ENCODE measurements around the gene B4GALNT2. TPM values are rescaled to one million over a fixed set of nuclear protein-coding genes. Genes with fewer than 3 reads are reported as not detected.

B4GALNT2 gene
- total and polyA plus RNA-seq, 2 of the 8 experiments (the other 6 are each of a cell fraction or from before 2014, with no cell fraction given), result not detected

GRCh38 chr17:49183801-49184200 is 51.2 kb downstream of the B4GALNT2 start:
- Histone ChIP-seq H3K56ac (replicated peaks; ENCODE audit: insufficient read length, low read depth, low read length) (no peak overlapping the region), H3K4ac (replicated peaks; ENCODE audit: insufficient read length, low read depth, low read length) (no peak overlapping the region), H3K79me2 (ENCODE audit: control insufficient read depth in 1 of 2, insufficient read depth in 2 of 2, low read length in 2 of 2) (no peaks in the 10 kb centered on the region), H2BK20ac (ENCODE audit: low read length) (no peak overlapping the region), H3K36me3 (ENCODE audit: control insufficient read depth in 2 of 4, insufficient read depth in 4 of 4, low read length in 3 of 4) (no peaks in the 10 kb centered on the region), H3K9me3 (ENCODE audit: insufficient read depth in 2 of 2, low read depth in 1 of 2, low read length in 1 of 2) (peaks cover 0 to 7% of the 10 kb centered on the region in 2 experiments; a peak in 2 of 4 replicates), H4K91ac (replicated peaks; ENCODE audit: insufficient read length, low read length) (no peak overlapping the region), H3K4me3 (ENCODE audit: extremely low read depth in 1 of 4, insufficient read depth in 2 of 4, low read depth in 3 of 4, low read length in 4 of 4) (no peak overlapping the region), H3K23ac (ENCODE audit: insufficient read length) (no peak overlapping the region), H4K8ac (ENCODE audit: extremely low read depth, insufficient read depth, low read length) (no peak overlapping the region; the same call in 1 of the 2 replicates), H3K27me3 (replicated peaks in 1 of 4; ENCODE audit: control insufficient read depth in 3 of 4, extremely low read depth in 1 of 4, insufficient read depth in 3 of 4, low read length in 3 of 4) (no peaks in the 10 kb centered on the region), H3K14ac (ENCODE audit: insufficient read length) (no peak overlapping the region), H3K27ac (ENCODE audit: low read depth, low read length) (no peak overlapping the region), H3K9ac (replicated peaks in 1 of 4; ENCODE audit: extremely low read depth in 1 of 4, low read depth in 3 of 4, low read length in 3 of 4) (no peak overlapping the region), H3K4me2 (ENCODE audit: insufficient read depth in 1 of 2, low read depth in 2 of 2, low read length in 2 of 2) (no peak overlapping the region), H2BK5ac (ENCODE audit: low read depth, low read length) (no peak overlapping the region), H4K20me1 (replicated peaks in 1 of 2; ENCODE audit: control insufficient read depth in 1 of 2, insufficient read depth in 2 of 2, low read length in 2 of 2) (no peaks in the 10 kb centered on the region), H2AK5ac (ENCODE audit: low read depth, low read length) (no peak overlapping the region), H4K5ac (ENCODE audit: insufficient read length, low read depth, low read length) (no peak overlapping the region), H2BK15ac (ENCODE audit: low read length) (no peak overlapping the region), H3K79me1 (ENCODE audit: low read depth, low read length) (no peaks in the 10 kb centered on the region), H3K18ac (ENCODE audit: extremely low read depth, low read length) (no peak overlapping the region), H2BK120ac (replicated peaks; ENCODE audit: low read depth, low read length) (no peak overlapping the region), H2BK12ac (ENCODE audit: low read depth, low read length) (no peak overlapping the region), H2AFZ (ENCODE audit: low read length) (no peak overlapping the region), H3K4me1 (replicated peaks in 1 of 4; ENCODE audit: control insufficient read depth in 3 of 4, insufficient read depth in 4 of 4, low read length in 3 of 4) (no peaks in the 10 kb centered on the region), H3K23me2 (ENCODE audit: low read depth, low read length) (no peaks in the 10 kb centered on the region)
- 78% methylated on average over 7 of the region's 7 CpGs; no CpG with 5 or more reads in 1 of the 2 experiments for WGBS, 2 experiments (ENCODE audit: extremely low coverage in 1 of 2, insufficient coverage in 1 of 2, insufficient read length in 1 of 2, insufficient replicate concordance in 2 of 2, low coverage in 1 of 2, low lambda C conversion rate in 2 of 2, missing lambda C conversion rate in 1 of 2)
- POLR2A ChIA-PET (ENCODE audit: partially characterized antibody), result interaction anchor here (1.2 to 2.9 kb wide), 2 partner anchors 9 to 269 kb away, joined by 3 to 8 read pairs; no protein-coding TSS in a partner anchor
- TF ChIP-seq EP300 (IDR thresholded peaks at IDR 0.05; ENCODE audit: borderline replicate concordance in 1 of 2, low read depth in 2 of 2, low read length in 2 of 2) (no peak), KDM5A (IDR thresholded peaks at IDR 0.05; ENCODE audit: low read length) (no peak), SUZ12 (IDR thresholded peaks at IDR 0.05; ENCODE audit: low read length) (no peak)
- DNase-seq (ENCODE audit: low read depth in 1 of 2, low spot score in 2 of 2), result no peak
- CTCF ChIA-PET (ENCODE audit: partially characterized antibody), result interaction anchor here (0.8 to 1.8 kb wide), 4 partner anchors 25 to 40 kb away, joined by 3 to 6 read pairs (median 4); no protein-coding TSS in a partner anchor
- no peak for FAIRE-seq
